ENCODE results near the gene UBA3. TPM values are rescaled to one million over a fixed set of nuclear protein-coding genes. Genes with fewer than 3 reads are reported as not detected.

The UBA3 gene
- total and polyA plus RNA-seq, 11 donors = 45.1 to 117 (median 75.3) TPM

DNA sequence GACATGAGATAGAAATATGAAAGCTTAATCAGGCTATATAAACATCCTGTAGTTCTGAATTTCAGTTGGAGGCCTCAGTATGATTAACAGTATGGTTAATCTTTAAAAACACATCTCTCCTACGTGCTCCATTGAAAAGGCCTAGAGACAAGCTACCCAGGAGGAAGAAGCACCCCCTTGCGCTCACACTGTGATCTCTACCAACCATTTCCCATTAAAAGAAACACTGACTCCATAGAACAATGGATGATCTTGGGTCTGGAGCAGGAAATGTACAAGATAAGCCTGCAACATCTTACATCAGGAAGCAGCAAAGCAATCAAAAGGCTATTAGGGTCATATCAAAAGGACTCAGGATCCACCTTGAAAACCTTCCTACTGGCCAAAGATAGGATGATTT, 63.3 kb downstream of the UBA3 start:
- Histone ChIP-seq H3K27me3 (no peaks in the 10 kb centered on the region), H3K9me3 (no peaks in the 10 kb centered on the region), H3K4me1 (peaks cover 0 to 27% (median 17%) of the 10 kb centered on the region in 12 donors), H3K36me3 (peaks cover 0 to 43% (median 13%) of the 10 kb centered on the region in 9 donors), H3K4me3 (no peak overlapping the region), H3K27ac (no peak overlapping the region)
- DNase-seq (no peak), ATAC-seq (no peak)
- TF ChIP-seq POLR2A (IDR thresholded peaks at IDR 0.05) = no peak
- TF ChIP-seq, protein P1, sequence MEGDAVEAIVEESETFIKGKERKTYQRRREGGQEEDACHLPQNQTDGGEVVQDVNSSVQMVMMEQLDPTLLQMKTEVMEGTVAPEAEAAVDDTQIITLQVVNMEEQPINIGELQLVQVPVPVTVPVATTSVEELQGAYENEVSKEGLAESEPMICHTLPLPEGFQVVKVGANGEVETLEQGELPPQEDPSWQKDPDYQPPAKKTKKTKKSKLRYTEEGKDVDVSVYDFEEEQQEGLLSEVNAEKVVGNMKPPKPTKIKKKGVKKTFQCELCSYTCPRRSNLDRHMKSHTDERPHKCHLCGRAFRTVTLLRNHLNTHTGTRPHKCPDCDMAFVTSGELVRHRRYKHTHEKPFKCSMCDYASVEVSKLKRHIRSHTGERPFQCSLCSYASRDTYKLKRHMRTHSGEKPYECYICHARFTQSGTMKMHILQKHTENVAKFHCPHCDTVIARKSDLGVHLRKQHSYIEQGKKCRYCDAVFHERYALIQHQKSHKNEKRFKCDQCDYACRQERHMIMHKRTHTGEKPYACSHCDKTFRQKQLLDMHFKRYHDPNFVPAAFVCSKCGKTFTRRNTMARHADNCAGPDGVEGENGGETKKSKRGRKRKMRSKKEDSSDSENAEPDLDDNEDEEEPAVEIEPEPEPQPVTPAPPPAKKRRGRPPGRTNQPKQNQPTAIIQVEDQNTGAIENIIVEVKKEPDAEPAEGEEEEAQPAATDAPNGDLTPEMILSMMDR (IDR thresholded peaks at IDR 0.05) = no peak
- 84 to 90% (median 89%) methylated on average over 2 of the region's 2 CpGs for WGBS, 4 donors
- intact Hi-C loops (cut with DNase I) = no loop called here

DNA sequence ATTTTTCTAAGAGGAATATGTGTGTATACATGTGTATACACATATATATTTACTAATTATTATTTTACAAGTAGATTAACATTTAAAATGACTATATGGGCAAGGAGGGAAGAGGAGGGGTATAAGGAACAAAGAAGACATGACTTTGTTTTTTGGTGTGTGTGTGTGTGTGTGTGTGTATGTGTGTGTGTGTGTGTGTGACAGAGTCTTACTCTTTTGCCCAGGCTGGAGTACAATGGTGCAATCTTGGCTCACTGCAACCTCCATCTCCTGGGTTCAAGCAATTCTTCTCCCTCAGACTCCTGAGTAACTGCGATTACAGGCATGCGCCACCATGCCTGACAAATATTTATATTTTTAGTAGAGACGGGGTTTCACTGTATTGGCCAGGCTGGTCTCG, 64.1 kb downstream of the UBA3 start:
- Histone ChIP-seq H3K9me3 (no peaks in the 10 kb centered on the region), H3K4me3 (no peak overlapping the region), H3K27ac (no peak overlapping the region), H3K4me1 (peaks cover 0 to 27% (median 17%) of the 10 kb centered on the region in 12 donors), H3K27me3 (no peaks in the 10 kb centered on the region), H3K36me3 (peaks cover 0 to 35% (median 5%) of the 10 kb centered on the region in 9 donors)
- no peak for DNase-seq
- intact Hi-C loops (cut with DNase I) = no loop called here
- WGBS, 4 donors = 94 to 100% (median 97%) methylated on average over 4 of the region's 4 CpGs
- TF ChIP-seq, protein P1 (IDR thresholded peaks at IDR 0.05) = no peak
- TF ChIP-seq POLR2A (IDR thresholded peaks at IDR 0.05) = no peak
- no peak for ATAC-seq

DNA sequence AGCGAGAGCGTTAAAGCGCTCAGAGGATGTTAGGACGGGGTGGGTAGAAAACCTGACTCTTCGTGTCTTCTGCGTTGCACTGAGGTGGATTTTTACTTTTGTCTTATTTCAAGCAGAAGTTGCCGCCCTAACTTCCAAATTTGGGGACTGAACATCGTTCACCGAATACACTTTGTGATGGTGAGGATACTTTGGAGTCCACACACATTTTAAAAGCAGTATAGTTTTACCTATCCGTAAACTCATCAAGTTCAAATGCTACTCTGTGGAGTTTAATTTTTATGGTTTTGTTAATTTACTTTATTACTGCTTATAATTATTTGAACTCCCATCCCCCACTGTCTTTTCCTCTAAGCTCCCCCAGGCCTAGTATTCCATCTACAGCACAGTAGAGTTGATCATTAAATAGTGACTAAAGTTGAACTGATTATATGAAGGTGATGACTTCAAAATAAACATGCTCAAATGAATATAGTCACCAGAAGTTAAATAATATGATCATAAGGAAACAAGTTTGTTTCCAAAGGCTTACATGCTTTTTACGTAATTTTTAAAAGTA, 66.1 kb downstream of the UBA3 start:
- 18 to 20% (median 19%) methylated on average over 11 of the region's 11 CpGs for WGBS, 4 donors
- peak overlapping the region; percentile 94 to 99 (median 98) for H3K27ac ChIP-seq
- H3K9me3 ChIP-seq = no peaks in the 10 kb centered on the region
- H3K4me3 ChIP-seq = peak overlapping the region; percentile 53 to 94 (median 86)
- intact Hi-C loops (cut with DNase I) = loop anchor here in 2 of 10 donors (5.0 kb wide), 2 partner anchors 38 to 68 kb away; partner anchors contain the start of genes ARL6IP5 (in 1 of the 2), TMF1 (in 1 of the 2) and UBA3 (in 1 of the 2)
- no peak for TF ChIP-seq POLR2A (IDR thresholded peaks at IDR 0.05)
- TF ChIP-seq, protein P1 (IDR thresholded peaks at IDR 0.05) = no peak
- peaks cover 0 to 39% (median 6%) of the 10 kb centered on the region in 9 donors for H3K36me3 ChIP-seq
- DNase-seq (no peak), ATAC-seq (no peak)
- H3K27me3 ChIP-seq = no peaks in the 10 kb centered on the region
- peaks cover 0 to 41% (median 21%) of the 10 kb centered on the region in 12 donors for H3K4me1 ChIP-seq

DNA sequence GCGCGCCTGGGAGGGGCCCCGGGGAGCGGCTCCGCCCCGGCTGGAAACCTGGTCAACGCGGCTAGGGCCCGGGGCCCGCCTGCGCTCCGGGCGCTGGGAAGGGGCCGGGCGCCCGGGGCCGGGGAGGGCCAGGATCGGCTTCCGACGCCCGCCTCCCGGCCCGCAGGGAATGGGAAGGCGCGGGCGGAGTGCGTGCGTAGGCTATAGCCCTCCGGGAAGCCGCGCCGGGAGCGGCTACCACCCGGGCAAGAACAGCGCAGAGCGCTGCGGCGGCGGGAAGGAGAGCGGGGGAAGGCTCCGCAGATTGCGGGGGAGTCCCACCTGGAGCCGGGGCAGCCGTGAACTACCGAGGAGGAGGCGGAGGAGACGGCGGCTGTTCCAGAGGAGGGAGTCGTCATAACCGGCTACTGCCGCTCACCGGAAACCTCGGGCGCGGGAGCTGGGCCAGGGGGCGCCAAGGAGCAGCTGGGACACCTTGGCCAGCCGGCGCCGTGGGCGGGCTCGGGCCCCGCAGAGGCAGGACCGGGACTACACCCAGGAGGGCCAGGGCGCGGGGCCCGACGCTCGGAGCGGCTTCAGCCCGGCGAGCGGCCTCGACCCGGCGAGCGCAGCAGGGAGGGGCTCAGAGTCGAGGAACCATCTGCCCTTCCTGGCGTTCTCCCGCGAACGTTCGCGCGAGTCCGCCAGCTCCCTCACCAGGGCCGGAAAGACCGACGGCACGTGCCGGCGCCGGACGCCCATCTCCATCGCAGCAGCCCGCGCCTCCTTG, 66.7 kb downstream of the UBA3 start, which contains the start of gene EOGT:
Gene EOGT (minus strand): TSS at position 432 of the 769 bp plus-strand sequence. CDS start 3,838 bp downstream, outside the sequence.
- H3K27me3 ChIP-seq = no peaks in the 10 kb centered on the region
- H3K36me3 ChIP-seq = peaks cover 0 to 39% (median 11%) of the 10 kb centered on the region in 9 donors
- H3K4me1 ChIP-seq = peaks cover 0 to 47% (median 24%) of the 10 kb centered on the region in 12 donors
- intact Hi-C loops (cut with DNase I) = loop anchor here in 2 of 10 donors (5.0 kb wide), 2 partner anchors 39 to 69 kb away; partner anchors contain the start of genes ARL6IP5 (in 1 of the 2), TMF1 (in 1 of the 2) and UBA3 (in 1 of the 2)
- peak; percentile 91 to 95 (median 94) for DNase-seq
- peak within 1 kb of the TSS; percentile 53 to 94 (median 86) for H3K4me3 ChIP-seq
- H3K9me3 ChIP-seq = no peaks in the 10 kb centered on the region
- TF ChIP-seq, protein P1 (IDR thresholded peaks at IDR 0.05) = peak; percentile 39 to 84 (median 64)
- peak in 1 of 2 donors; percentile 52 for TF ChIP-seq POLR2A (IDR thresholded peaks at IDR 0.05)
- H3K27ac ChIP-seq = peak within 1 kb of the TSS; percentile 94 to 99 (median 98)
- 0% methylated on average over 36 to 96 of the region's 96 CpGs for WGBS, 4 donors
- peak; percentile 71 to 92 (median 90) for ATAC-seq
